ENCODE measurements around the gene CHD3. TPM values are rescaled to one million over a fixed set of nuclear protein-coding genes. Genes with fewer than 3 reads are reported as not detected.
A peak's percentile ranks its signal among the peaks of the same experiment; 100 is the strongest.

Gene CHD3
- total RNA-seq, 1 experiment from 2014 or later: 191 TPM

DNA sequence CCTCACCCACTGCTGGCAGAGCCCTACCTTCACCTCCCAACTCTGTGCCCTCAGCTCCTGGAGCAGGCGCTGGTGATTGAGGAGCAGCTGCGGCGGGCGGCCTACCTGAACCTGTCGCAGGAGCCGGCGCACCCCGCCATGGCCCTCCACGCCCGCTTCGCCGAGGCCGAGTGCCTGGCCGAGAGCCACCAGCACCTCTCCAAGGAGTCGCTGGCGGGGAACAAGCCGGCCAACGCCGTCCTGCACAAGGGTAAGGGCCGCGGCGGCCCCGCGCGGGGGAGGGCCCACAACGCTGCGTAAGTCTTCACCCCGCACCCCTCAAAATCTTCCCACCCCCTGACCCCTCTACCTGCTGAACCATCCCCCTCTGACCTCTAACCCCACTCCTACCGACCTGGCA, 20.5 kb downstream of the CHD3 start:
- H3K4me2 ChIP-seq (ENCODE audit: low read depth, low read length, poor library complexity, severe bottlenecking): no peak overlapping the region
- H3K27ac ChIP-seq (ENCODE audit: low read length): no peak overlapping the region
- H3K9me2 ChIP-seq (replicated peaks; ENCODE audit: insufficient read depth, low read length): no peaks in the 10 kb centered on the region
- no peaks in the 10 kb centered on the region for H3K27me3 ChIP-seq (ENCODE audit: low read length)
- peaks cover 40% of the 10 kb centered on the region for H3K36me3 ChIP-seq (ENCODE audit: insufficient read depth, low read length)
- no peaks in the 10 kb centered on the region for H3K9me3 ChIP-seq (ENCODE audit: low read length)
- H3K79me2 ChIP-seq (ENCODE audit: low read length): no peaks in the 10 kb centered on the region
- H2AFZ ChIP-seq (ENCODE audit: low read length): no peak overlapping the region
- no peak for DNase-seq
- H3K4me1 ChIP-seq (ENCODE audit: low read length): peaks cover 44% of the 10 kb centered on the region
- H3K9ac ChIP-seq (ENCODE audit: low read length): no peak overlapping the region
- peaks cover 3% of the 10 kb centered on the region for H4K20me1 ChIP-seq (ENCODE audit: insufficient read depth, low read depth, low read length)
- no peak overlapping the region for H3K4me3 ChIP-seq (ENCODE audit: low read length)

DNA sequence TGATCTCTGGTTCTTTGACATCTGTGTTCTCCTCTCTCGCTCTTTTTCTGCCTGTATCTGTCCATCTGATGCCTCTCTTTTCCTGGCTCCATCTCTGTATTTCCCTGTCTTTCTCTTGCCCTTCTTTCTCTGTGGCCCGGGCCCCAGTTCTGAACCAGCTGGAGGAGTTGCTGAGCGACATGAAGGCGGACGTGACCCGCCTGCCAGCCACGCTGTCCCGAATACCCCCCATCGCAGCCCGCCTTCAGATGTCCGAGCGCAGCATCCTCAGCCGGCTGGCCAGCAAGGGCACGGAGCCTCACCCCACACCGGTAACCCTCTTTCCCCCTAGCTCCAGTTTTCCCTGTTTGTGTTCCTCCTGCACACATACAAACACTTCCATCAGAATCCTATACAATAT, 21.7 kb downstream of the CHD3 start:
- DNase-seq: no peak
- Histone ChIP-seq H2AFZ (ENCODE audit: low read length) (no peak overlapping the region), H3K27me3 (ENCODE audit: low read length) (no peaks in the 10 kb centered on the region), H3K36me3 (ENCODE audit: insufficient read depth, low read length) (peaks cover 36% of the 10 kb centered on the region), H3K9ac (ENCODE audit: low read length) (no peak overlapping the region), H3K4me1 (ENCODE audit: low read length) (peaks cover 56% of the 10 kb centered on the region), H3K4me2 (ENCODE audit: low read depth, low read length, poor library complexity, severe bottlenecking) (no peak overlapping the region), H3K9me2 (replicated peaks; ENCODE audit: insufficient read depth, low read length) (no peaks in the 10 kb centered on the region), H4K20me1 (ENCODE audit: insufficient read depth, low read depth, low read length) (peaks cover 3% of the 10 kb centered on the region), H3K27ac (ENCODE audit: low read length) (no peak overlapping the region), H3K9me3 (ENCODE audit: low read length) (no peaks in the 10 kb centered on the region), H3K79me2 (ENCODE audit: low read length) (no peaks in the 10 kb centered on the region), H3K4me3 (ENCODE audit: low read length) (no peak overlapping the region)

DNA sequence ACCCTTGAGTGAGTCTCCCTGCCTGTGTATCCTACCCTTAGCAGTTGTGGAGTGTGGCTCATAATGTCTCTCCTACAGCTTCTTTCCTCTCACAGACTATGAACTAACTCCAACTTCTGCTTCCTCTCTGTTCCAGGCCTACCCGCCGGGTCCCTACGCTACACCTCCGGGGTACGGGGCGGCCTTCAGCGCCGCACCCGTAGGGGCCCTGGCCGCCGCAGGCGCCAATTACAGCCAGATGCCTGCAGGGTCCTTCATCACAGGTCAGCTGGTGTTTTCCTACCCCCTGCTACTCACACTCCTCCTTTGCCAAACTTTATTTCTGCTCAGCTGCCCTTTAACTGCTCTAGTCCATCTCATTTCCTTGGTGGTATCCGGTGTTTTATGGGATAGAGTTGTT, 22.1 kb downstream of the CHD3 start:
- Histone ChIP-seq H3K4me2 (ENCODE audit: low read depth, low read length, poor library complexity, severe bottlenecking) (no peak overlapping the region), H3K27me3 (ENCODE audit: low read length) (no peaks in the 10 kb centered on the region), H4K20me1 (ENCODE audit: insufficient read depth, low read depth, low read length) (peaks cover under 1% of the 10 kb centered on the region), H3K4me3 (ENCODE audit: low read length) (no peak overlapping the region), H3K79me2 (ENCODE audit: low read length) (no peaks in the 10 kb centered on the region), H3K9ac (ENCODE audit: low read length) (0 out of 2 replicates have a peak overlapping the region, but pooled peaks have one; percentile 8), H3K36me3 (ENCODE audit: insufficient read depth, low read length) (peaks cover 31% of the 10 kb centered on the region; the same call in 1 of the 2 replicates), H3K9me3 (ENCODE audit: low read length) (no peaks in the 10 kb centered on the region), H3K27ac (ENCODE audit: low read length) (no peak overlapping the region), H2AFZ (ENCODE audit: low read length) (no peak overlapping the region), H3K9me2 (replicated peaks; ENCODE audit: insufficient read depth, low read length) (no peaks in the 10 kb centered on the region), H3K4me1 (ENCODE audit: low read length) (peaks cover 60% of the 10 kb centered on the region)
- DNase-seq: no peak

DNA sequence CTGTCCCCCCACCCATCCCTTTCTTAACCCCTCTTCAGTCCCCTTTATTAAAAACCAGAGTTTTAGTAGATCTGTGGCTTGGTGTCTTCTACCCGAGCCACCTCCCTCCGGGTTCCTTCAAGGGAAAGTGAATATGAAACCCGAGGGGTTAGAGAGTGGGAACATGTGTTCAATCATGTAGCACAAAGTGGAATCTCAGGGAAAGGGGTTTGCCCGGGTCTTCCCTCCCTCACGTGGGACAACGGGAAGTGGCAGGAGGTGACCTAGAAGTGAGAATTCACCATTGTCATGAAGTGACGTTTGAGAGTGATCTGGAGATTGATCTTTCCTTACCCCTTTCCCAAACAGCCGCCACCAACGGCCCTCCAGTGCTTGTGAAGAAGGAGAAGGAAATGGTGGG, 22.5 kb downstream of the CHD3 start:
- Histone ChIP-seq H3K36me3 (ENCODE audit: insufficient read depth, low read length) (peaks cover 27% of the 10 kb centered on the region; the same call in 1 of the 2 replicates), H3K4me1 (ENCODE audit: low read length) (peaks cover 62% of the 10 kb centered on the region), H3K9me3 (ENCODE audit: low read length) (no peaks in the 10 kb centered on the region), H3K9ac (ENCODE audit: low read length) (0 out of 2 replicates have a peak overlapping the region, but pooled peaks have one; percentile 8), H3K27ac (ENCODE audit: low read length) (no peak overlapping the region), H3K4me3 (ENCODE audit: low read length) (no peak overlapping the region), H3K79me2 (ENCODE audit: low read length) (no peaks in the 10 kb centered on the region), H3K4me2 (ENCODE audit: low read depth, low read length, poor library complexity, severe bottlenecking) (no peak overlapping the region), H4K20me1 (ENCODE audit: insufficient read depth, low read depth, low read length) (no peaks in the 10 kb centered on the region; the same call in 1 of the 2 replicates), H3K9me2 (replicated peaks; ENCODE audit: insufficient read depth, low read length) (no peaks in the 10 kb centered on the region), H3K27me3 (ENCODE audit: low read length) (no peaks in the 10 kb centered on the region), H2AFZ (ENCODE audit: low read length) (no peak overlapping the region)
- no peak for DNase-seq

DNA sequence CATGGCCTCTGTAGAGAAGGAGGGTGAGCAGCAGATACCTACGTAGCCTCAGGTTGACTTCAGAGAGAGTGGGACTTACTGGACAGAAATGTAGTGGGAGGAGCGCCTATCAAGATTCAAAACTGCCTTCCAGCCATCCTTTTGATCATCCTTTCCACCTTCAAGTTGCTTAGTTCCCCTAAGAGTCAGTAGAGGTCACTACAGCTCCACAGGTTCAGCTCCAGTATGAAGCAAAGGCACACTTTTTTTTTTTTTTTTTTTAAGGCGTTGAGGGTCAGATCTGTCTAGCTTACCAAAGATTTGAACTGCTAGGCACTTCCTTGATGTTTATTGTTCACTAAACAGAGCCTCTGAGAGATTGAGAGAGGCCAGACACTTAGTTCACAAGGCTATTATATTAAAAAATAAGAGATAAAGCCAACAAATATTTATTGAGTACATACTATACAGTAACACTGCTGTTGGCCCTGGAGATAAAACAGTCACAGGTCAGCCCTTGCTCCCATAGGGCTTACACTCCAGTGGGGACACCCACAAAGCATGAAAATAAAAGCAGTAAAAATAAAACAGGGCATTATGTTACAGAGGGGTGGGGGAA, 24.4 kb downstream of the CHD3 start:
- H3K4me3 ChIP-seq (ENCODE audit: low read length): no peak overlapping the region

DNA sequence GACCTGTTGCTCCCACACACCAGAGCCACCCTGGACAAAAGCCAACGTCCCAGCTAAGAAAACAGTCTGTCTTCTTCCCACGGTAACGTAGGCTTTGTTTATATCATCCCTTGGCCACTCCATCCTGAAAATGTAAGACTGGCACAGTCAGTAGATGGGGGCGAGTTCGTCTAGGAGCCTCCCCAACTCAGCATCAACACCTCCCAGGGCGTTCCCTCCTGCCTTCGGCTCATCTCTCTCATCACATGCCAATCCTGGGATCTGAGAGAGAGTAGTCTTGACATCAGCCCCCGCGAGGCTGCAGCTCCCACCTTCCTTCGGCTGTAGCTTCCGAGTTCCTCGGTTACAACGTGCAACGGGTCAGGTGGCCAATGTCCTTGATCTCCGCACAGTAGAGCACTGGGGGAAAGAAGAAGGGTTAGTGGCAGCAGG, 26.6 kb downstream of the CHD3 start:
- H3K9ac ChIP-seq (ENCODE audit: low read length): peak overlapping the region; percentile 63

More for the DNA sequence above, 24.4 kb downstream of the CHD3 start:
- H3K9ac ChIP-seq (ENCODE audit: low read length): peak overlapping the region; percentile 38
- no peaks in the 10 kb centered on the region; the same call in 1 of the 2 replicates for H4K20me1 ChIP-seq (ENCODE audit: insufficient read depth, low read depth, low read length)
- no peaks in the 10 kb centered on the region for H3K79me2 ChIP-seq (ENCODE audit: low read length)
- DNase-seq: peak; percentile 94
- peak overlapping the region; percentile 39 for H3K4me2 ChIP-seq (ENCODE audit: low read depth, low read length, poor library complexity, severe bottlenecking)
- H2AFZ ChIP-seq (ENCODE audit: low read length): no peak overlapping the region
- H3K9me2 ChIP-seq (replicated peaks; ENCODE audit: insufficient read depth, low read length): no peaks in the 10 kb centered on the region
- peaks cover 27% of the 10 kb centered on the region; the same call in 1 of the 2 replicates for H3K36me3 ChIP-seq (ENCODE audit: insufficient read depth, low read length)
- peaks cover 67% of the 10 kb centered on the region for H3K4me1 ChIP-seq (ENCODE audit: low read length)
- peak overlapping the region; percentile 76 for H3K27ac ChIP-seq (ENCODE audit: low read length)
- no peaks in the 10 kb centered on the region for H3K27me3 ChIP-seq (ENCODE audit: low read length)
- no peaks in the 10 kb centered on the region for H3K9me3 ChIP-seq (ENCODE audit: low read length)

DNA sequence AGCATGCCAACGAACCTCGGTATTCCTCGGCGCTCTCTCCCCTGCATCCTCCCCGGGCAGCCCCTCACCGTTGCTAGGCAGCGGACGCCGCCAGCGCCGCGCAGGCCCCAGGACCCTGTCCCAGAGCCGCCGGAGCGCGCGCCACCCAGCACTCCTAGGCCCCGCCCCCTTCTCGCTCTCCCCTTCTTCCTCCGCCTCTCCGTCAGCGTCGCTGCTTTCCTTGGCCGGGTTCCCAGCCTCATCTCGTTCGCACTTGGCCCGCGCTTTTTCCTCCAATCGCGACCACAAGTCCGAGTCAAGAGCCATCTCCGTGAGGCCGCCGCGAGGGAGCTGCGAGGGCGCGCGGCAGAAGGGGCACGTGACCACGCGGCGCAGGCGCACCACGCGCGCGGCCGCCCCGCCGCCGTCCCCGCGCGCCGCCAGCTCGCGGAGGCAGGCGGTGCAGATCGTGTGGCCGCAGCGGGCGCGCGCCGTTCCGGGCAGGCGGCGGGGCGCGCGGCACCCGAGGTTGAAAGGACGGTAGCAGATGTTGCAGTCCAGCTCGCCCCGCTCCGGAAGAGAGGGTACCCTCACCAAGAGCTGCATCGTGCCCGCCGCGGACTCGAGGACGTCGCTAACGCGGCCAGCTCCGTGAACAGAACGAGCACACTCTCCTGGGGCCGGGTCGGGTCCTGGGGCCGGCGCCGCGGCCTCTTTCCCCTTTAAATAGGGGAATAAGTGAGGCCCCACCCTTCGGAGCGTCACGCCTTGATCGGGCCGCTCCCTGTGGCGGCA, 27.2 kb downstream of the CHD3 start, which contains the start of gene RNF227:
Gene RNF227, minus strand, starts transcription at position 679 of the 774 bp plus-strand sequence. Its CDS starts 94 bp downstream, at position 585.
- no peaks in the 10 kb centered on the region for H3K9me3 ChIP-seq (ENCODE audit: low read length)
- H3K9me2 ChIP-seq (replicated peaks; ENCODE audit: insufficient read depth, low read length): no peaks in the 10 kb centered on the region
- peak; percentile 96 for DNase-seq
- H4K20me1 ChIP-seq (ENCODE audit: insufficient read depth, low read depth, low read length): no peaks in the 10 kb centered on the region
- H3K4me3 ChIP-seq (ENCODE audit: low read length): peak within 1 kb of the TSS; percentile 68
- H3K4me2 ChIP-seq (ENCODE audit: low read depth, low read length, poor library complexity, severe bottlenecking): peak within 1 kb of the TSS; percentile 71
- peaks cover 52% of the 10 kb centered on the region for H3K4me1 ChIP-seq (ENCODE audit: low read length)
- H3K79me2 ChIP-seq (ENCODE audit: low read length): no peaks in the 10 kb centered on the region
- peaks cover 13% of the 10 kb centered on the region; the same call in 1 of the 2 replicates for H3K36me3 ChIP-seq (ENCODE audit: insufficient read depth, low read length)
- peak within 1 kb of the TSS; percentile 38; the same call in 1 of the 2 replicates for H2AFZ ChIP-seq (ENCODE audit: low read length)
- H3K9ac ChIP-seq (ENCODE audit: low read length): peak within 1 kb of the TSS; percentile 63
- no peaks in the 10 kb centered on the region for H3K27me3 ChIP-seq (ENCODE audit: low read length)
- H3K27ac ChIP-seq (ENCODE audit: low read length): peak within 1 kb of the TSS; percentile 13

More for the DNA sequence above, 26.6 kb downstream of the CHD3 start:
- H3K9me2 ChIP-seq (replicated peaks; ENCODE audit: insufficient read depth, low read length): no peaks in the 10 kb centered on the region
- H3K4me2 ChIP-seq (ENCODE audit: low read depth, low read length, poor library complexity, severe bottlenecking): peak overlapping the region; percentile 71
- no peaks in the 10 kb centered on the region for H4K20me1 ChIP-seq (ENCODE audit: insufficient read depth, low read depth, low read length)
- peak overlapping the region; percentile 68 for H3K4me3 ChIP-seq (ENCODE audit: low read length)
- no peaks in the 10 kb centered on the region for H3K9me3 ChIP-seq (ENCODE audit: low read length)
- H3K27me3 ChIP-seq (ENCODE audit: low read length): no peaks in the 10 kb centered on the region
- H3K4me1 ChIP-seq (ENCODE audit: low read length): peaks cover 58% of the 10 kb centered on the region
- peak; percentile 58 for DNase-seq
- peak overlapping the region; percentile 24; the same call in 1 of the 2 replicates for H2AFZ ChIP-seq (ENCODE audit: low read length)
- no peaks in the 10 kb centered on the region for H3K79me2 ChIP-seq (ENCODE audit: low read length)
- peak overlapping the region; percentile 13 for H3K27ac ChIP-seq (ENCODE audit: low read length)
- peaks cover 14% of the 10 kb centered on the region; the same call in 1 of the 2 replicates for H3K36me3 ChIP-seq (ENCODE audit: insufficient read depth, low read length)

DNA sequence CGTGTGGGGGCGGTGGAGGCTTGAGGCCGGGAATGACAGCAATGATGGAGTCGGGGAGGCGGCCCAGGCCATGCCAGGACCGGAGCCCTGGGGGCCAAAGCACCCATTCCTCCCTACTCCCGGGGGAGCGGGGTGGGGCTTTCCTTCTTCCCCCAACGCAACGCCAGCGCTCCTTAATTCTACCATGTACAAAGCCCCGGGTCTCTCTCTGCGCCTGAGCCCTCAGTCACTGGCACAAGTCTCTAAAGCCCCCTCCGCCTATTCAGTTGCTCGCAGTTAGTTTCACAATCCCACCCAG, 27.7 kb downstream of the CHD3 start:
- Histone ChIP-seq H2AFZ (ENCODE audit: low read length) (0 out of 2 replicates have a peak overlapping the region, but pooled peaks have one; percentile 38), H4K20me1 (ENCODE audit: insufficient read depth, low read depth, low read length) (no peaks in the 10 kb centered on the region), H3K79me2 (ENCODE audit: low read length) (no peaks in the 10 kb centered on the region), H3K4me2 (ENCODE audit: low read depth, low read length, poor library complexity, severe bottlenecking) (peak overlapping the region; percentile 39), H3K9ac (ENCODE audit: low read length) (peak overlapping the region; percentile 50; the same call in 1 of the 2 replicates), H3K4me3 (ENCODE audit: low read length) (no peak overlapping the region; the same call in 1 of the 2 replicates), H3K9me2 (replicated peaks; ENCODE audit: insufficient read depth, low read length) (no peaks in the 10 kb centered on the region), H3K36me3 (ENCODE audit: insufficient read depth, low read length) (peaks cover 11% of the 10 kb centered on the region; the same call in 1 of the 2 replicates), H3K27ac (ENCODE audit: low read length) (no peak overlapping the region), H3K27me3 (ENCODE audit: low read length) (no peaks in the 10 kb centered on the region), H3K4me1 (ENCODE audit: low read length) (peaks cover 47% of the 10 kb centered on the region), H3K9me3 (ENCODE audit: low read length) (no peaks in the 10 kb centered on the region)
- no peak for DNase-seq

Measured in Karpas-422 (cell line).